Measurements from ENCODE around the gene RHOV.

Gene RHOV

GRCh38 chr15:40892447-40893012 is 18.5 kb upstream of the RHOV start:
- Histone ChIP-seq H3K23ac (ENCODE audit: low read length) (no peak overlapping the region), H3K27me3 (ENCODE audit: insufficient read depth, low read length) (no peaks in the 10 kb centered on the region), H3K4ac (ENCODE audit: low read depth, low read length) (no peak overlapping the region), H4K8ac (ENCODE audit: low read depth, low read length) (no peak overlapping the region), H2BK12ac (ENCODE audit: low read length) (no peak overlapping the region), H3K4me3 (ENCODE audit: low read depth, low read length) (no peak overlapping the region), H4K91ac (ENCODE audit: low read depth, low read length) (no peak overlapping the region), H3K18ac (ENCODE audit: low read length) (no peak overlapping the region), H3K36me3 (ENCODE audit: control insufficient read depth in 1 of 2, insufficient read depth in 2 of 2, low read length in 2 of 2) (peaks cover 5 to 6% of the 10 kb centered on the region in 2 experiments), H3K79me1 (ENCODE audit: low read length) (peaks cover 8% of the 10 kb centered on the region), H2AFZ (ENCODE audit: insufficient read depth, low read length, poor library complexity) (no peak overlapping the region), H3K79me2 (ENCODE audit: control insufficient read depth, insufficient read depth, low read length, poor library complexity) (peaks cover 10% of the 10 kb centered on the region), H3K27ac (ENCODE audit: low read depth, low read length) (no peak overlapping the region), H4K12ac (ENCODE audit: low read depth, low read length) (no peak overlapping the region), H2BK120ac (ENCODE audit: insufficient read depth, low read length, poor library complexity) (no peak overlapping the region), H3K14ac (ENCODE audit: low read length) (no peak overlapping the region), H3K4me2 (ENCODE audit: low read length) (no peak overlapping the region), H3K4me1 (ENCODE audit: control insufficient read depth in 1 of 2, insufficient read depth in 2 of 2, low read length in 2 of 2) (peaks cover 5 to 13% of the 10 kb centered on the region in 2 experiments), H3K9ac (ENCODE audit: low read length) (no peak overlapping the region), H3K9me3 (ENCODE audit: insufficient read depth, low read depth, low read length) (no peaks in the 10 kb centered on the region), H2BK5ac (ENCODE audit: low read depth, low read length, poor library complexity) (no peak overlapping the region), H2AK5ac (ENCODE audit: low read length) (no peak overlapping the region)
- no peak for DNase-seq
- no CpG with 5 or more reads among the region's 2 CpGs for WGBS (ENCODE audit: extremely low coverage, insufficient coverage, insufficient read length)

GRCh38 chr15:40891810-40892446 is 17.9 kb upstream of the RHOV start:
- Histone ChIP-seq H2AFZ (ENCODE audit: insufficient read depth, low read length, poor library complexity) (no peak overlapping the region), H3K14ac (ENCODE audit: low read length) (no peak overlapping the region), H3K23ac (ENCODE audit: low read length) (no peak overlapping the region), H3K4me2 (ENCODE audit: low read length) (no peak overlapping the region), H3K79me1 (ENCODE audit: low read length) (peaks cover 8% of the 10 kb centered on the region), H2BK12ac (ENCODE audit: low read length) (no peak overlapping the region), H4K8ac (ENCODE audit: low read depth, low read length) (no peak overlapping the region), H3K9me3 (ENCODE audit: insufficient read depth, low read depth, low read length) (no peaks in the 10 kb centered on the region), H3K18ac (ENCODE audit: low read length) (no peak overlapping the region), H3K36me3 (ENCODE audit: control insufficient read depth in 1 of 2, insufficient read depth in 2 of 2, low read length in 2 of 2) (peaks cover 5 to 6% of the 10 kb centered on the region in 2 experiments), H3K9ac (ENCODE audit: low read length) (no peak overlapping the region), H2BK120ac (ENCODE audit: insufficient read depth, low read length, poor library complexity) (no peak overlapping the region), H3K79me2 (ENCODE audit: control insufficient read depth, insufficient read depth, low read length, poor library complexity) (peaks cover 10% of the 10 kb centered on the region), H3K4me1 (ENCODE audit: control insufficient read depth in 1 of 2, insufficient read depth in 2 of 2, low read length in 2 of 2) (peaks cover 5 to 13% of the 10 kb centered on the region in 2 experiments), H2BK5ac (ENCODE audit: low read depth, low read length, poor library complexity) (no peak overlapping the region), H2AK5ac (ENCODE audit: low read length) (no peak overlapping the region), H4K12ac (ENCODE audit: low read depth, low read length) (no peak overlapping the region), H3K4ac (ENCODE audit: low read depth, low read length) (no peak overlapping the region), H3K27ac (ENCODE audit: low read depth, low read length) (no peak overlapping the region), H3K4me3 (ENCODE audit: low read depth, low read length) (no peak overlapping the region), H4K91ac (ENCODE audit: low read depth, low read length) (no peak overlapping the region), H3K27me3 (ENCODE audit: insufficient read depth, low read length) (no peaks in the 10 kb centered on the region)
- DNase-seq: peak; percentile 50 to 71
- no CpG with 5 or more reads among the region's 4 CpGs for WGBS (ENCODE audit: extremely low coverage, insufficient coverage, insufficient read length)

- Histone ChIP-seq H2BK120ac (ENCODE audit: insufficient read depth, low read length, poor library complexity) (no peak overlapping the region), H2AK5ac (ENCODE audit: low read length) (no peak overlapping the region), H3K14ac (ENCODE audit: low read length) (no peak overlapping the region), H3K9ac (ENCODE audit: low read length) (no peak overlapping the region), H3K4me3 (ENCODE audit: low read depth, low read length) (no peak overlapping the region), H2BK5ac (ENCODE audit: low read depth, low read length, poor library complexity) (no peak overlapping the region), H2BK12ac (ENCODE audit: low read length) (no peak overlapping the region), H3K36me3 (ENCODE audit: control insufficient read depth in 1 of 2, insufficient read depth in 2 of 2, low read length in 2 of 2) (peaks cover 1 to 4% of the 10 kb centered on the region in 2 experiments), H4K91ac (ENCODE audit: low read depth, low read length) (no peak overlapping the region), H4K8ac (ENCODE audit: low read depth, low read length) (no peak overlapping the region), H3K4ac (ENCODE audit: low read depth, low read length) (no peak overlapping the region), H3K27me3 (ENCODE audit: insufficient read depth, low read length) (no peaks in the 10 kb centered on the region), H3K9me3 (ENCODE audit: insufficient read depth, low read depth, low read length) (no peaks in the 10 kb centered on the region), H4K12ac (ENCODE audit: low read depth, low read length) (no peak overlapping the region), H3K79me2 (ENCODE audit: control insufficient read depth, insufficient read depth, low read length, poor library complexity) (peaks cover 10% of the 10 kb centered on the region), H3K27ac (ENCODE audit: low read depth, low read length) (no peak overlapping the region), H2AFZ (ENCODE audit: insufficient read depth, low read length, poor library complexity) (no peak overlapping the region), H3K23ac (ENCODE audit: low read length) (no peak overlapping the region), H3K4me1 (ENCODE audit: control insufficient read depth in 1 of 2, insufficient read depth in 2 of 2, low read length in 2 of 2) (peaks cover 5 to 13% of the 10 kb centered on the region in 2 experiments), H3K4me2 (ENCODE audit: low read length) (no peak overlapping the region), H3K79me1 (ENCODE audit: low read length) (peaks cover 8% of the 10 kb centered on the region), H3K18ac (ENCODE audit: low read length) (no peak overlapping the region)
- WGBS (ENCODE audit: extremely low coverage, insufficient coverage, insufficient read length): 100% methylated on average over 1 of the region's 5 CpGs
- no peak for DNase-seq
Measured at GRCh38 chr15:40891138-40891537, 17.1 kb upstream of the RHOV start.

- Histone ChIP-seq H3K4ac (ENCODE audit: low read depth, low read length) (no peak overlapping the region), H3K4me2 (ENCODE audit: low read length) (no peak overlapping the region), H2BK12ac (ENCODE audit: low read length) (no peak overlapping the region), H3K9ac (ENCODE audit: low read length) (no peak overlapping the region), H3K18ac (ENCODE audit: low read length) (no peak overlapping the region), H2BK120ac (ENCODE audit: insufficient read depth, low read length, poor library complexity) (no peak overlapping the region), H2AK5ac (ENCODE audit: low read length) (no peak overlapping the region), H2AFZ (ENCODE audit: insufficient read depth, low read length, poor library complexity) (no peak overlapping the region), H3K27ac (ENCODE audit: low read depth, low read length) (no peak overlapping the region), H2BK5ac (ENCODE audit: low read depth, low read length, poor library complexity) (no peak overlapping the region), H3K9me3 (ENCODE audit: insufficient read depth, low read depth, low read length) (no peaks in the 10 kb centered on the region), H3K79me1 (ENCODE audit: low read length) (peaks cover 3% of the 10 kb centered on the region), H3K4me3 (ENCODE audit: low read depth, low read length) (no peak overlapping the region), H4K8ac (ENCODE audit: low read depth, low read length) (no peak overlapping the region), H4K12ac (ENCODE audit: low read depth, low read length) (no peak overlapping the region), H3K4me1 (ENCODE audit: control insufficient read depth in 1 of 2, insufficient read depth in 2 of 2, low read length in 2 of 2) (peaks cover 3 to 4% of the 10 kb centered on the region in 2 experiments), H3K14ac (ENCODE audit: low read length) (no peak overlapping the region), H3K27me3 (ENCODE audit: insufficient read depth, low read length) (no peaks in the 10 kb centered on the region), H3K79me2 (ENCODE audit: control insufficient read depth, insufficient read depth, low read length, poor library complexity) (peaks cover 3% of the 10 kb centered on the region), H3K23ac (ENCODE audit: low read length) (no peak overlapping the region), H4K91ac (ENCODE audit: low read depth, low read length) (no peak overlapping the region), H3K36me3 (ENCODE audit: control insufficient read depth in 1 of 2, insufficient read depth in 2 of 2, low read length in 2 of 2) (no peaks in the 10 kb centered on the region)
- peak in 1 of 2 donors; percentile 34 for DNase-seq
Measured at GRCh38 chr15:40889112-40889511, 15.1 kb upstream of the RHOV start.
